Measurements from ENCODE around the gene PGAP2. TPM values are rescaled to one million over a fixed set of nuclear protein-coding genes. Genes with fewer than 3 reads are reported as not detected.
A peak's percentile ranks its signal among the peaks of the same experiment; 100 is the strongest.

Gene PGAP2
- polyA plus RNA-seq, 1 donor (not counting 4 experiments of a cell fraction or from before 2014, with no cell fraction given), result 37.3 TPM

- no peak for FAIRE-seq
- no peak overlapping the region for H3K27ac ChIP-seq (ENCODE audit: control insufficient read depth, insufficient read depth, low read length)
- dilution Hi-C loops (cut with MboI; ENCODE audit: extremely low pct_ligation_motif_present, low sequenced_read_pairs), result no loop called here
Observed at GRCh38 chr11:3809624-3809928, 1.2 kb downstream of the PGAP2 start.

GRCh38 chr11:3810446-3810845 lies 2.1 kb downstream of the PGAP2 start:
- Histone ChIP-seq H3K36me3 (ENCODE audit: control insufficient read depth in 2 of 2, extremely low read depth in 1 of 2, insufficient read depth in 2 of 2, low read length in 2 of 2) (peaks cover 0 to 13% of the 10 kb centered on the region in 2 experiments), H4K20me1 (ENCODE audit: control insufficient read depth, extremely low read depth, insufficient read depth, low read length) (no peaks in the 10 kb centered on the region), H3K9ac (ENCODE audit: control insufficient read depth, extremely low read depth, insufficient read depth, low read length) (no peak overlapping the region), H3K27ac (ENCODE audit: control insufficient read depth, insufficient read depth, low read length) (no peak overlapping the region), H3K4me1 (ENCODE audit: control insufficient read depth, extremely low read depth, insufficient read depth, low read length) (peaks cover 22% of the 10 kb centered on the region), H3K4me2 (ENCODE audit: control insufficient read depth, extremely low read depth, insufficient read depth, low read depth, low read length) (no peak overlapping the region), H3K9me3 (ENCODE audit: control insufficient read depth, low read depth, low read length) (no peaks in the 10 kb centered on the region), H3K9me1 (ENCODE audit: control insufficient read depth, extremely low read depth, insufficient read depth, low read length) (peaks cover 2% of the 10 kb centered on the region), H3K79me2 (ENCODE audit: control insufficient read depth, insufficient read depth, low read length) (no peaks in the 10 kb centered on the region), H3K4me3 (ENCODE audit: control insufficient read depth in 2 of 3, extremely low read depth in 1 of 3, insufficient read depth in 2 of 3, low read depth in 1 of 3, low read length in 3 of 3) (no peak overlapping the region), H3K27me3 (ENCODE audit: control insufficient read depth, extremely low read depth, insufficient read depth, low read length) (no peaks in the 10 kb centered on the region), H2AFZ (ENCODE audit: control insufficient read depth, low read length) (no peak overlapping the region)
- DNase-seq (ENCODE audit: low read depth, low spot score) (no peak), FAIRE-seq (no peak)
- no peak for TF ChIP-seq CTCF (optimal IDR thresholded peaks at IDR 0.05 in 1 of 3, IDR thresholded peaks at IDR 0.05 in 1 of 3, conservative IDR thresholded peaks at IDR 0.05 in 1 of 3; ENCODE audit: extremely low read depth in 1 of 3, insufficient read depth in 2 of 3, low read length in 3 of 3)
- TF ChIP-seq EZH2 (IDR thresholded peaks at IDR 0.05; ENCODE audit: low read length), result no peak
- dilution Hi-C loops (cut with MboI; ENCODE audit: extremely low pct_ligation_motif_present, low sequenced_read_pairs), result no loop called here

More at GRCh38 chr11:3809624-3809928, 1.2 kb downstream of the PGAP2 start:
- no peaks in the 10 kb centered on the region for H3K9me3 ChIP-seq (ENCODE audit: control insufficient read depth, low read depth, low read length)
- TF ChIP-seq CTCF (optimal IDR thresholded peaks at IDR 0.05 in 1 of 3, IDR thresholded peaks at IDR 0.05 in 1 of 3, conservative IDR thresholded peaks at IDR 0.05 in 1 of 3; ENCODE audit: extremely low read depth in 1 of 3, insufficient read depth in 2 of 3, low read length in 3 of 3) (no peak), EZH2 (IDR thresholded peaks at IDR 0.05; ENCODE audit: low read length) (no peak)
- H3K9ac ChIP-seq (ENCODE audit: control insufficient read depth, extremely low read depth, insufficient read depth, low read length), result no peak overlapping the region
- H3K9me1 ChIP-seq (ENCODE audit: control insufficient read depth, extremely low read depth, insufficient read depth, low read length), result peaks cover 2% of the 10 kb centered on the region
- H3K4me3 ChIP-seq (ENCODE audit: control insufficient read depth in 2 of 3, extremely low read depth in 1 of 3, insufficient read depth in 2 of 3, low read depth in 1 of 3, low read length in 3 of 3), result no peak overlapping the region
- H2AFZ ChIP-seq (ENCODE audit: control insufficient read depth, low read length), result no peak overlapping the region
- no peaks in the 10 kb centered on the region for H3K79me2 ChIP-seq (ENCODE audit: control insufficient read depth, insufficient read depth, low read length)
- DNase-seq (ENCODE audit: low read depth, low spot score), result no peak
- H3K4me2 ChIP-seq (ENCODE audit: control insufficient read depth, extremely low read depth, insufficient read depth, low read depth, low read length), result peak overlapping the region; percentile 29
- no peaks in the 10 kb centered on the region for H3K27me3 ChIP-seq (ENCODE audit: control insufficient read depth, extremely low read depth, insufficient read depth, low read length)
- peaks cover 22% of the 10 kb centered on the region for H3K4me1 ChIP-seq (ENCODE audit: control insufficient read depth, extremely low read depth, insufficient read depth, low read length)
- H3K36me3 ChIP-seq (ENCODE audit: control insufficient read depth in 2 of 2, extremely low read depth in 1 of 2, insufficient read depth in 2 of 2, low read length in 2 of 2), result peaks cover 0 to 13% of the 10 kb centered on the region in 2 experiments
- H4K20me1 ChIP-seq (ENCODE audit: control insufficient read depth, extremely low read depth, insufficient read depth, low read length), result no peaks in the 10 kb centered on the region
